Endothelial cell of umbilical vein (primary cell): ENCODE results near the gene LMTK3. TPM values are rescaled to one million over a fixed set of nuclear protein-coding genes. Genes with fewer than 3 reads are reported as not detected.

Source experiments
- BruUV-seq: library from RNA; stranded (reverse); fragments of 400-500 nt; replicated peaks from 2 replicates; lab custom pipeline; 2021; lab: Mats Ljungman, UMichigan
- CTCF ChIA-PET: fragments of 300-600, 350-600 bp; sonication (Branson Sonifier 250); formaldehyde crosslinking; loops from one replicate; lab custom pipeline; 2021; ENCODE audit warnings: antibody characterized with exemption, inconsistent platforms; lab: Charles Lee
- POLR2A ChIA-PET: fragments of 300-600, 350-600 bp; sonication (Branson Sonifier 250); formaldehyde crosslinking; loops from one replicate; lab custom pipeline; 2021; ENCODE audit warnings: antibody characterized with exemption, inconsistent platforms; lab: Charles Lee
- DNase-seq: peaks from one replicate; pipeline ENCODE4 v3.0.0-alpha.2; 2011; ENCODE audit warnings: low read depth, low spot score
- FAIRE-seq: peaks from 2 replicates; lab custom pipeline; 2011; peaks lifted over from hg19 to GRCh38; lab: Jason Lieb, UNC
- H2AFZ ChIP-seq: 2 replicates; pipeline ENCODE4 v1.6.0; 2012; ENCODE audit warnings: low read depth, low read length, control low read depth, inconsistent platforms
- H3K27ac ChIP-seq: 2 replicates; pipeline ENCODE4 v1.5.1; 2011; ENCODE audit warnings: low read depth, mild to moderate bottlenecking, control low read depth, low read length, moderate library complexity; ENCODE audit not compliant: insufficient read depth
- H3K27me3 ChIP-seq, 2 experiments: 2 replicates each; pipeline versions ENCODE4 v1.6.0 to v1.6.1; 2011; ENCODE audit warnings: low read length in 2 of 2, mixed read lengths in 1 of 2; ENCODE audit not compliant: control insufficient read depth in 2 of 2, insufficient read depth in 2 of 2
- H3K36me3 ChIP-seq, 2 experiments: 2 replicates in 1 of 2; 3 replicates in 1 of 2; pipeline ENCODE4 v1.5.1; 2011; ENCODE audit warnings: low read length in 2 of 2, mild to moderate bottlenecking in 1 of 2, moderate library complexity in 1 of 2; ENCODE audit not compliant: control insufficient read depth in 2 of 2, insufficient read depth in 2 of 2; ENCODE audit errors: extremely low read depth in 1 of 2
- H3K4me1 ChIP-seq: 3 replicates; pipeline ENCODE4 v1.5.1; 2011; ENCODE audit warnings: mild to moderate bottlenecking, low read length; ENCODE audit not compliant: control insufficient read depth, insufficient read depth; ENCODE audit errors: extremely low read depth
- H3K4me2 ChIP-seq: 2 replicates; pipeline ENCODE4 v1.6.1; 2011; ENCODE audit warnings: low read length, control low read depth, mixed read lengths; ENCODE audit not compliant: insufficient read depth
- H3K4me3 ChIP-seq, 3 experiments: fragments of 200-600 bp in 1 of 3; sonication (generic), shearing (Covaris generic) in 1 of 3; replicated peaks in 1 of 3; 2 replicates each; pipeline ENCODE4 v1.5.1; 2011 to 2016; ENCODE audit warnings: control low read depth in 3 of 3, low read length in 3 of 3, mild to moderate bottlenecking in 2 of 3, inconsistent platforms in 1 of 3, low read depth in 1 of 3, moderate library complexity in 1 of 3; ENCODE audit not compliant: insufficient read depth in 1 of 3
- H3K79me2 ChIP-seq: 2 replicates; pipeline ENCODE4 v1.6.0; 2012; ENCODE audit warnings: low read length, inconsistent platforms; ENCODE audit not compliant: control insufficient read depth, insufficient read depth
- H3K9ac ChIP-seq: replicated peaks from 2 replicates; pipeline ENCODE3; 2011; ENCODE audit warnings: low read length, control low read depth; ENCODE audit not compliant: insufficient read depth; ENCODE audit errors: extremely low read depth
- H3K9me1 ChIP-seq: replicated peaks from 3 replicates; pipeline ENCODE4 v1.6.0; 2011; ENCODE audit warnings: mild to moderate bottlenecking, low read length; ENCODE audit not compliant: control insufficient read depth, insufficient read depth; ENCODE audit errors: extremely low read depth
- H3K9me3 ChIP-seq: replicated peaks from 2 replicates; pipeline ENCODE4 v1.5.1; 2012; ENCODE audit warnings: low read length, inconsistent platforms; ENCODE audit not compliant: control insufficient read depth, insufficient read depth
- H4K20me1 ChIP-seq: replicated peaks from 2 replicates; pipeline ENCODE3; 2011; ENCODE audit warnings: mild to moderate bottlenecking, low read length; ENCODE audit not compliant: control insufficient read depth, insufficient read depth; ENCODE audit errors: extremely low read depth
- FOS ChIP-seq: IDR thresholded peaks from 2 replicates; pipeline ENCODE4 v1.6.1; 2011; ENCODE audit warnings: mild to moderate bottlenecking, low read length, moderate library complexity, borderline replicate concordance; ENCODE audit not compliant: insufficient read depth
- GATA2 ChIP-seq: IDR thresholded peaks from 2 replicates; pipeline ENCODE4 v1.7.0; 2011; ENCODE audit warnings: low read depth, mild to moderate bottlenecking, moderate library complexity, mixed read lengths, low read length; ENCODE audit not compliant: insufficient read length, insufficient read depth
- JUN ChIP-seq: IDR thresholded peaks from 2 replicates; pipeline ENCODE4 v1.6.1; 2011; ENCODE audit warnings: borderline replicate concordance, low read depth; ENCODE audit not compliant: insufficient read length, insufficient read depth
- MAX ChIP-seq: IDR thresholded peaks from 2 replicates; pipeline ENCODE4 v1.6.1; 2011; ENCODE audit not compliant: insufficient read depth, insufficient read length
- MYC ChIP-seq: IDR thresholded peaks from one replicate; pipeline ENCODE4 v1.6.1; 2011; ENCODE audit warnings: mild to moderate bottlenecking, low read depth, low read length
- POLR2AphosphoS5 ChIP-seq: IDR thresholded peaks from 2 replicates; pipeline ENCODE4 v1.6.1; 2012; ENCODE audit warnings: low read depth, mild to moderate bottlenecking, control low read depth, low read length, moderate library complexity; ENCODE audit not compliant: insufficient read depth
- dilution Hi-C: fragments of 300-500 bp; cut with MboI; formaldehyde crosslinking; loops from one replicate; pipeline ENCODE4 v1.15.0; 2019; ENCODE audit warnings: low sequenced_read_pairs; ENCODE audit not compliant: extremely low pct_ligation_motif_present
- intact Hi-C: fragments of 100-400 bp; cut with micrococcal nuclease; formaldehyde crosslinking; loops from one replicate; pipeline ENCODE4 v1.10.0; 2022
- polyA plus RNA-seq, 4 experiments: library from polyadenylated mRNA; depleted of rRNA in 3 of 4; stranded (reverse) in 3 of 4; unstranded in 1 of 4; fragments of >200 nt; gene quantifications; 2 replicates each; pipeline versions ENCODE4 v1.2.1 to v1.2.3, GENCODE V29; 2011 to 2012; ENCODE audit warnings: missing spikeins in 1 of 4
- total RNA-seq: library from RNA; stranded (reverse); gene quantifications from 2 replicates; pipeline ENCODE4 v1.2.3, GENCODE V29; 2021

Gene LMTK3
- total and polyA plus RNA-seq, 2 donors (not counting 3 experiments of a cell fraction or from before 2014, with no cell fraction given) = 0.11 to 0.14 TPM

- intact Hi-C loops = no loop called here
- dilution Hi-C loops = no loop called here
- H3K4me1 ChIP-seq = peaks cover 8% of the 10 kb centered on the region
- no peak overlapping the region for H3K4me2 ChIP-seq
- no peaks in the 10 kb centered on the region for H3K9me3 ChIP-seq
- H3K79me2 ChIP-seq = peaks cover 18% of the 10 kb centered on the region
- ChIA-PET CTCF (interaction anchor here (1.1 kb wide), 1 partner anchor 117 kb away, joined by 3 read pairs; no protein-coding TSS in a partner anchor), POLR2A (no interaction called here)
- no peak overlapping the region for H3K9ac ChIP-seq
- no TSS peak for BruUV-seq
- no peak overlapping the region for H3K4me3 ChIP-seq
- TF ChIP-seq FOS (no peak), GATA2 (no peak), MYC (no peak), MAX (no peak), JUN (no peak), POLR2AphosphoS5 (no peak)
- H4K20me1 ChIP-seq = no peaks in the 10 kb centered on the region
- H3K27me3 ChIP-seq = no peaks in the 10 kb centered on the region
- no peak overlapping the region for H3K27ac ChIP-seq
- no peak overlapping the region for H2AFZ ChIP-seq
- H3K9me1 ChIP-seq = no peaks in the 10 kb centered on the region
- no peak for FAIRE-seq
- peaks cover 0 to 12% of the 10 kb centered on the region in 2 experiments for H3K36me3 ChIP-seq
- no peak for DNase-seq
These were observed 44.9 kb downstream of the LMTK3 start for GRCh38 chr19:48466561-48467325.

- POLR2A ChIA-PET = no interaction called here
- no peak overlapping the region for H3K9ac ChIP-seq
- BruUV-seq = no TSS peak
- no peak overlapping the region for H3K27ac ChIP-seq
- peaks cover 6% of the 10 kb centered on the region for H3K79me2 ChIP-seq
- DNase-seq (no peak), FAIRE-seq (no peak)
- no peak overlapping the region for H3K4me3 ChIP-seq
- TF ChIP-seq JUN = no peak
- peaks cover 4% of the 10 kb centered on the region for H3K4me1 ChIP-seq
- H3K9me1 ChIP-seq = no peaks in the 10 kb centered on the region
- dilution Hi-C loops (no loop called here), intact Hi-C loops (no loop called here)
- no peaks in the 10 kb centered on the region for H3K27me3 ChIP-seq
- CTCF ChIA-PET = no interaction called here
- no peaks in the 10 kb centered on the region for H3K36me3 ChIP-seq
- no peaks in the 10 kb centered on the region for H4K20me1 ChIP-seq
- no peak overlapping the region for H3K4me2 ChIP-seq
- no peak overlapping the region for H2AFZ ChIP-seq
- no peaks in the 10 kb centered on the region for H3K9me3 ChIP-seq
These were observed 46.4 kb downstream of the LMTK3 start for GRCh38 chr19:48465215-48465614.
